Naive B cell (primary cell): ENCODE results near the gene GPR27. TPM values are rescaled to one million over a fixed set of nuclear protein-coding genes. Genes with fewer than 3 reads are reported as not detected.

Experiments
- ATAC-seq, 2 donors: fragments of 150-1000 bp; cut with Tn5 transposase; 2 replicates each; pipeline ENCODE4 v1.10.0; 2021; ENCODE audit warnings: low read depth in 2 of 2, mild to moderate bottlenecking in 2 of 2, moderate library complexity in 2 of 2
- DNase-seq: peaks from one replicate; pipeline ENCODE4 v3.0.0; 2022
- H3K27ac Mint-ChIP-seq, 6 donors: one replicate each; pipeline ENCODE4 v1.8.0; 2020 to 2022; ENCODE audit warnings: mild to moderate bottlenecking in 6 of 6, mixed read lengths in 6 of 6, moderate library complexity in 5 of 6, inconsistent platforms in 2 of 6
- H3K27me3 Mint-ChIP-seq, 3 donors: one replicate each; pipeline ENCODE4 v1.8.0; 2021 to 2022; ENCODE audit warnings: mixed read lengths in 3 of 3, mild to moderate bottlenecking in 1 of 3
- H3K36me3 Mint-ChIP-seq, 2 donors: one replicate each; pipeline ENCODE4 v1.8.0; 2020 to 2022; ENCODE audit warnings: mixed read lengths in 2 of 2, inconsistent platforms in 1 of 2, mild to moderate bottlenecking in 1 of 2
- H3K4me1 Mint-ChIP-seq, 3 donors: one replicate each; pipeline ENCODE4 v1.8.0; 2020 to 2022; ENCODE audit warnings: mixed read lengths in 3 of 3, inconsistent platforms in 1 of 3, mild to moderate bottlenecking in 1 of 3, moderate library complexity in 1 of 3
- H3K4me3 Mint-ChIP-seq, 8 donors: one replicate each; pipeline ENCODE4 v1.8.0; 2020 to 2022; ENCODE audit warnings: mild to moderate bottlenecking in 8 of 8, mixed read lengths in 8 of 8, moderate library complexity in 8 of 8, inconsistent platforms in 2 of 8
- H3K9me3 Mint-ChIP-seq, 7 donors: one replicate each; pipeline ENCODE4 v1.8.0; 2020 to 2022; ENCODE audit warnings: mixed read lengths in 7 of 7, mild to moderate bottlenecking in 5 of 7, inconsistent platforms in 2 of 7, moderate library complexity in 1 of 7
- polyA plus RNA-seq, 6 donors: library from polyadenylated mRNA; unstranded; fragments of 300-500 nt; fragmentation: Illumina TruSeq; gene quantifications; one replicate each; pipeline ENCODE4 v1.2.3, GENCODE V29; 2021; ENCODE audit warnings: low read depth in 6 of 6

GPR27 gene
- polyA plus RNA-seq, 6 donors from 2014 or later = 0.13 TPM; not detected in 5

- DNase-seq (no peak), ATAC-seq (no peak)
- H3K4me3 Mint-ChIP-seq = no peak overlapping the region
- no peaks in the 10 kb centered on the region for H3K9me3 Mint-ChIP-seq
- no peaks in the 10 kb centered on the region for H3K36me3 Mint-ChIP-seq
- H3K4me1 Mint-ChIP-seq = peaks cover 0 to 7% (median 0%) of the 10 kb centered on the region in 3 donors
- no peak overlapping the region for H3K27ac Mint-ChIP-seq
- H3K27me3 Mint-ChIP-seq = peaks cover 10 to 31% (median 13%) of the 10 kb centered on the region in 3 donors
These were observed 49.6 kb downstream of the GPR27 start for GRCh38 chr3:71803248-71803647.

- peaks cover 10 to 18% (median 13%) of the 10 kb centered on the region in 3 donors for H3K27me3 Mint-ChIP-seq
- H3K9me3 Mint-ChIP-seq = no peaks in the 10 kb centered on the region
- no peak overlapping the region for H3K27ac Mint-ChIP-seq
- H3K36me3 Mint-ChIP-seq = no peaks in the 10 kb centered on the region
- no peak overlapping the region for H3K4me3 Mint-ChIP-seq
- peak in 1 of 2 donors; percentile 39 for ATAC-seq
- peaks cover 0 to 7% (median 0%) of the 10 kb centered on the region in 3 donors for H3K4me1 Mint-ChIP-seq
- no peak for DNase-seq
These were observed 51.5 kb downstream of the GPR27 start for GRCh38 chr3:71805199-71805598.

GRCh38 chr3:71805691-71806090, 52.0 kb downstream of the GPR27 start:
- DNase-seq (no peak), ATAC-seq (no peak)
- Mint-ChIP-seq H3K4me1 (peaks cover 0 to 7% (median 0%) of the 10 kb centered on the region in 3 donors), H3K9me3 (no peaks in the 10 kb centered on the region), H3K27ac (no peak overlapping the region), H3K36me3 (no peaks in the 10 kb centered on the region), H3K4me3 (no peak overlapping the region), H3K27me3 (peaks cover 10 to 18% (median 13%) of the 10 kb centered on the region in 3 donors)

Other genes starting within 250 kb of the GPR27 start
- 100 to 1,000 TPM; 441 to 620 (median 523) TPM for gene FOXP1, start 170.1 kb upstream of the GPR27 start, polyA plus RNA-seq
- 1 to 10 TPM; 2.1 to 5.1 (median 3.1) TPM for gene EIF4E3, start 28.5 kb upstream of the GPR27 start, polyA plus RNA-seq
- under 1 TPM in 3 of 6 donors, not detected in 3; 0.40 to 0.55 (median 0.49) TPM for gene PROK2, start 31.3 kb downstream of the GPR27 start, polyA plus RNA-seq